H1 (cell line): ENCODE data around the gene NR2C2. TPM values are rescaled to one million over a fixed set of nuclear protein-coding genes. Genes with fewer than 3 reads are reported as not detected.

ENCODE experiments used
- BRCA1 ChIP-seq: IDR thresholded peaks from 2 replicates; pipeline ENCODE4 v1.6.1; 2012; ENCODE audit warnings: low read depth, low read length, improper control_type of control experiment
- CEBPB ChIP-seq: IDR thresholded peaks from 2 replicates; pipeline ENCODE4 v1.6.1; 2012; ENCODE audit warnings: low read depth, low read length
- CTBP2 ChIP-seq: IDR thresholded peaks from 2 replicates; pipeline ENCODE4 v1.7.0; 2011; ENCODE audit warnings: borderline replicate concordance, mild to moderate bottlenecking, moderate library complexity, mixed read lengths, low read length; ENCODE audit not compliant: insufficient read depth, insufficient read length
- EGR1 ChIP-seq: IDR thresholded peaks from 2 replicates; pipeline ENCODE4 v1.6.1; 2011; ENCODE audit warnings: low read depth, low read length, borderline replicate concordance
- EP300 ChIP-seq, 2 experiments: IDR thresholded peaks; 1 replicate in 1 of 2; 2 replicates in 1 of 2; pipeline ENCODE4 v1.6.1; 2011 to 2012; ENCODE audit warnings: low read depth in 2 of 2, low read length in 2 of 2, mild to moderate bottlenecking in 2 of 2, borderline replicate concordance in 1 of 2, inconsistent platforms in 1 of 2, moderate library complexity in 1 of 2
- KDM5A ChIP-seq: fragments of 200-600 bp; IDR thresholded peaks from 2 replicates; pipeline ENCODE4 v1.7.1; 2012; ENCODE audit warnings: mild to moderate bottlenecking, low read length, inconsistent platforms, mixed read lengths
- POLR2A ChIP-seq, 2 experiments: IDR thresholded peaks; 1 replicate in 1 of 2; 2 replicates in 1 of 2; pipeline ENCODE4 v1.6.1; 2011; ENCODE audit warnings: low read depth in 2 of 2, low read length in 2 of 2, mild to moderate bottlenecking in 2 of 2; ENCODE audit errors: control extremely low read depth in 1 of 2
- SP1 ChIP-seq: IDR thresholded peaks from 2 replicates; pipeline ENCODE4 v1.6.1; 2011; ENCODE audit warnings: low read depth, low read length
- SP2 ChIP-seq: IDR thresholded peaks from 2 replicates; pipeline ENCODE4 v1.6.1; 2012; ENCODE audit warnings: mild to moderate bottlenecking, low read length, inconsistent platforms
- SP4 ChIP-seq: IDR thresholded peaks from 2 replicates; pipeline ENCODE4 v1.6.1; 2012; ENCODE audit warnings: low read length, inconsistent platforms
- polyA plus RNA-seq, 7 experiments: library from polyadenylated mRNA; depleted of rRNA in 3 of 7; stranded (reverse) in 5 of 7; unstranded in 2 of 7; fragments of >200 nt in 5 of 7; fragments of 200-250 nt in 2 of 7; gene quantifications; 1 replicate in 5 of 7; 2 replicates in 1 of 7; 4 replicates in 1 of 7; pipeline versions ENCODE4 v1.2.1 to v1.2.3, GENCODE V29; 2011 to 2013; ENCODE audit warnings: missing spikeins in 2 of 7, mixed read lengths in 2 of 7
- total RNA-seq: library from RNA; stranded (reverse); fragmentation: NEBNext Ultra II Directional; extraction: Animal tissue kit (Norgen Biotek cat#: 25700); gene quantifications from 2 replicates; pipeline ENCODE4 v1.2.1, GENCODE V29; 2021
- TF ChIP-seq, protein P1 (sequence below): IDR thresholded peaks from 2 replicates; pipeline ENCODE4 v1.6.1; 2011; ENCODE audit warnings: low read length, improper control_type of control experiment

Gene NR2C2
- total and polyA plus RNA-seq, 2 of the 8 experiments (the other 6 are each of a cell fraction or from before 2014, with no cell fraction given) = 16.6 to 44.4 TPM

GRCh38 chr3:15033103-15033502 is 85.7 kb downstream of the NR2C2 start (continued):
- TF ChIP-seq, protein P1, sequence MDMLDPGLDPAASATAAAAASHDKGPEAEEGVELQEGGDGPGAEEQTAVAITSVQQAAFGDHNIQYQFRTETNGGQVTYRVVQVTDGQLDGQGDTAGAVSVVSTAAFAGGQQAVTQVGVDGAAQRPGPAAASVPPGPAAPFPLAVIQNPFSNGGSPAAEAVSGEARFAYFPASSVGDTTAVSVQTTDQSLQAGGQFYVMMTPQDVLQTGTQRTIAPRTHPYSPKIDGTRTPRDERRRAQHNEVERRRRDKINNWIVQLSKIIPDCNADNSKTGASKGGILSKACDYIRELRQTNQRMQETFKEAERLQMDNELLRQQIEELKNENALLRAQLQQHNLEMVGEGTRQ = no peak
- no peak for TF ChIP-seq KDM5A
- no peak for TF ChIP-seq SP2
- TF ChIP-seq CEBPB = no peak
- no peak for TF ChIP-seq POLR2A (IDR thresholded peaks at IDR 0.05; ENCODE audit: control extremely low read depth in 1 of 2, low read depth in 2 of 2, low read length in 2 of 2)
- no peak for TF ChIP-seq BRCA1
- no peak for TF ChIP-seq EGR1
- TF ChIP-seq CTBP2 = no peak
- TF ChIP-seq EP300 (IDR thresholded peaks at IDR 0.05; ENCODE audit: borderline replicate concordance in 1 of 2, low read depth in 2 of 2, low read length in 2 of 2) = no peak
- TF ChIP-seq SP4 = no peak
- TF ChIP-seq SP1 = no peak
